NCI-H82 treated with DMSO at 0.1 percent for 48 hours (cell line): ENCODE results near the gene PCDHB8.
"Not testable (repeated sequence)": the region's sequence is repeated elsewhere in the genome, so short reads cannot be mapped to it uniquely, and the experiment has no call there.

Experiments used
- DNase-seq: peaks from one replicate; lab custom pipeline; 2025; ENCODE audit not compliant: unreplicated experiment; lab: John Stamatoyannopoulos, UW

PCDHB8 gene

GRCh38 chr5:141184117-141184855, 6.7 kb downstream of the PCDHB8 start:
- DNase-seq, result not testable (repeated sequence)

DNA sequence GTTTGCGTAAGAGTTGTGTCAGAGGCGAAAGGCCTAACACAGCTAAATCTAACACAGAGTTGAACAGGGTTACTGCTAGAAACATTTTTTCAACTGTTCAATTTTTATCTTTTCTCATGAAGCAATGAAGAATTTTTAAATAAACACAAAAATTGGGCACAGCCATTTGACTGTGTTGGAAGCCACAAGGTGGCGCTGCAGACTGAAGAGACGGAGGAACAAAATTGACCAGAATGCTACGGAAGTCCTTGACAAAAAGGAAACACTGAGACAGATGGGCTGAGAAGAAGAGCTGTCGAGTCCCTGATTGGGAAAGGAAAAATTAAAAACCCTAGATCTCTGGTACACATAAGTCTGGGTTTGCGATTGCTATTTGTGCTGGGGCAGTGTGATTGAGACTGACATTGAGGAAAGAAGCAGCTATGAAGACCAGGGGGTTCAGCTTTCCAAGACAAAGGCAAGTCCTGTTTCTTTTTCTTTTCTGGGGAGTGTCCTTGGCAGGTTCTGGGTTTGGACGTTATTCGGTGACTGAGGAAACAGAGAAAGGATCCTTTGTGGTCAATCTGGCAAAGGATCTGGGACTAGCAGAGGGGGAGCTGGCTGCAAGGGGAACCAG, 9.4 kb downstream of the PCDHB8 start, which contains the start of gene PCDHB9:
Gene PCDHB9 (plus strand): TSS at position 265 of the 616 bp plus-strand sequence. CDS start 158 bp downstream, at position 423.
- no peak for DNase-seq

GRCh38 chr5:141188682-141189081, 11.1 kb downstream of the PCDHB8 start:
- not testable (repeated sequence) for DNase-seq

GRCh38 chr5:141189131-141189530, 11.5 kb downstream of the PCDHB8 start:
- DNase-seq, result not testable (repeated sequence)

DNA sequence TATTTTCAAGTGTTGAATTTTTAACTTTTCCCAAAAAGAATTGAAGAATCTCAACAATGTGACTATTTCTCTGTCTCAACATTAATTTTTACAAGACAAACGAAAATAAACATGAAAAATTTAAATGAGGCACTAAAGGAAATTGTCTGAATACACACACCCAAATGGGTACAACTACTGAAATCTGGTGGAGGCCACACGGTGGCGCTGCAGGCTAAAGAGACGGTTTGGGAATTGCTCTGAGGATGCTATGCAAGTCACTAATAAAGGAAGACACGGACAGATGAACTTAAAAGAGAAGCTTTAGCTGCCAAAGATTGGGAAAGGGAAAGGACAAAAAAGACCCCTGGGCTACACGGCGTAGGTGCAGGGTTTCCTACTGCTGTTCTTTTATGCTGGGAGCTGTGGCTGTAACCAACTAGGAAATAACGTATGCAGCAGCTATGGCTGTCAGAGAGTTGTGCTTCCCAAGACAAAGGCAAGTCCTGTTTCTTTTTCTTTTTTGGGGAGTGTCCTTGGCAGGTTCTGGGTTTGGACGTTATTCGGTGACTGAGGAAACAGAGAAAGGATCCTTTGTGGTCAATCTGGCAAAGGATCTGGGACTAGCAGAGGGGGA, 14.6 kb downstream of the PCDHB8 start, which contains the start of gene PCDHB10:
Gene PCDHB10 (plus strand): TSS at position 244 of the 616 bp plus-strand sequence. CDS start 200 bp downstream, at position 444.
- no peak for DNase-seq

DNA sequence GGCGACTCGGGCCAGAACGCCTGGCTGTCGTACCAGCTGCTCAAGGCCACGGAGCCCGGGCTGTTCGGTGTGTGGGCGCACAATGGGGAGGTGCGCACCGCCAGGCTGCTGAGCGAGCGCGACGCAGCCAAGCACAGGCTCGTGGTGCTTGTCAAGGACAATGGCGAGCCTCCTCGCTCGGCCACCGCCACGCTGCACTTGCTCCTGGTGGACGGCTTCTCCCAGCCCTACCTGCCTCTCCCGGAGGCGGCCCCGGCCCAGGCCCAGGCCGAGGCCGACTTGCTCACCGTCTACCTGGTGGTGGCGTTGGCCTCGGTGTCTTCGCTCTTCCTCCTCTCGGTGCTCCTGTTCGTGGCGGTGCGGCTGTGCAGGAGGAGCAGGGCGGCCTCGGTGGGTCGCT, 16.7 kb downstream of the PCDHB8 start:
- not testable (repeated sequence) for DNase-seq

GRCh38 chr5:141196363-141196762, 18.8 kb downstream of the PCDHB8 start:
- DNase-seq, result no peak

DNA sequence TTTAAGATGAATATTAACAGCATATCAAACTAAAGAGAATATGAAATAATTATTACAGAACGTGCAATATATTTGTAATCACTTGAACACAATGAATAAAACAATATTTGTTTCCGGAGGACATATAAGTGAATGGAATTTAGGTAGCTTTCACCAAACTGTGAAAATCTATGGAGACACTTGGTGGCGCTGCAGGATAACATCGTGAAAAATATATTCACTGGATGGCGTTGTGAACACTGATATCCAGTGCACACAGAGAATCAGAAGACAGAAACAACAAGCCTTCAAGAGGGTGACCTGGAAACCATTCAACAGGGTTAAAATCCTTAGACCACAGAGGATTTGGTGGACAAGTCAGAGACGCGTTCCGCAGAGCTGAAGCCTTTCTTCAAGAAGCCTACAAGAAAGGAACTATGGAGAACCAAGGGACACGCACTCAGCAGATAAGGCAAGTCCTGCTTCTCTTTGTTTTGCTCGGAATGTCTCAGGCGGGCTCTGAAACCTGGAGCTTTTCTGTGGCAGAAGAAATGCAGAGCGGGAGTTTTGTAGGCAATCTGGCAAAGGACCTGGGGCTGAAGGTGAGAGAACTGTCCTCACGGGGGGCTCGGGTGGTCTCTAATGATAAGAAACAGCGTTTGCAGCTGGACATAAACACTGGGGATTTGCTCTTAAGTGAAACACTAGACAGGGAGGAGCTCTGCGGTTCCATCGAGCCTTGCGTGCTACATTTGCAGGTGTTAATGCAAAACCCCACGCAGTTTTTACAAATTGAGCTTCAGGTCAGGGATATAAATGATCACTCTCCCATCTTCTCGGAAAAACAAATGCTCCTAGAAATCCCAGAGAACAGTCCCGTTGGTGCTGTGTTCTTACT, 22.0 kb downstream of the PCDHB8 start, which contains the start of gene PCDHB11:
Gene PCDHB11 (plus strand): TSS at position 269 of the 877 bp plus-strand sequence. CDS start 148 bp downstream, at position 417.
- DNase-seq, result no peak

- DNase-seq, result not testable (repeated sequence)
Observed at GRCh38 chr5:141201126-141201525, 23.5 kb downstream of the PCDHB8 start.

DNA sequence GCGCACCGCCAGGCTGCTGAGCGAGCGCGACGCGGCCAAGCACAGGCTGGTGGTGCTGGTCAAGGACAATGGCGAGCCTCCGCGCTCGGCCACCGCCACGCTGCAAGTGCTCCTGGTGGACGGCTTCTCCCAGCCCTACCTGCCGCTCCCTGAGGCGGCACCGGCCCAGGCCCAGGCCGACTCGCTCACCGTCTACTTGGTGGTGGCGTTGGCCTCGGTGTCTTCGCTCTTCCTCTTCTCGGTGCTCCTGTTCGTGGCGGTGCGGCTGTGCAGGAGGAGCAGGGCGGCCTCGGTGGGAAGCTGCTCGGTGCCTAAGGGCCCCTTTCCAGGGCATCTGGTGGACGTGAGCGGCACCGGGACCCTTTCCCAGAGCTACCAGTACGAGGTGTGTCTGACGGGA, 24.1 kb downstream of the PCDHB8 start:
- DNase-seq, result not testable (repeated sequence)

GRCh38 chr5:141208478-141208877, 30.9 kb downstream of the PCDHB8 start, which contains the start of gene PCDHB12:
Gene PCDHB12, plus strand, starts transcription at chr5:141208719. Its CDS starts 189 bp downstream, at chr5:141208908.
- no peak for DNase-seq

GRCh38 chr5:141210281-141210680, 32.7 kb downstream of the PCDHB8 start:
- DNase-seq, result not testable (repeated sequence)

DNA sequence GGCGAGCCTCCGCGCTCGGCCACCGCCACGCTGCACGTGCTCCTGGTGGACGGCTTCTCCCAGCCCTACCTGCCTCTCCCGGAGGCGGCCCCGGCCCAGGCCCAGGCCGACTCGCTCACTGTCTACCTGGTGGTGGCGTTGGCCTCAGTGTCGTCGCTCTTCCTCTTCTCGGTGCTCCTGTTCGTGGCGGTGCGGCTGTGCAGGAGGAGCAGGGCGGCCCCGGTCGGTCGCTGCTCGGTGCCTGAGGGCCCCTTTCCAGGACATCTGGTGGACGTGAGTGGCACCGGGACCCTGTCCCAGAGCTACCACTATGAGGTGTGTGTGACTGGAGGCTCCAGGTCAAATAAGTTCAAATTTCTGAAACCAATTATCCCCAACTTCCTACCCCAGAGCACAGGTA, 33.3 kb downstream of the PCDHB8 start:
- DNase-seq, result not testable (repeated sequence)

DNA sequence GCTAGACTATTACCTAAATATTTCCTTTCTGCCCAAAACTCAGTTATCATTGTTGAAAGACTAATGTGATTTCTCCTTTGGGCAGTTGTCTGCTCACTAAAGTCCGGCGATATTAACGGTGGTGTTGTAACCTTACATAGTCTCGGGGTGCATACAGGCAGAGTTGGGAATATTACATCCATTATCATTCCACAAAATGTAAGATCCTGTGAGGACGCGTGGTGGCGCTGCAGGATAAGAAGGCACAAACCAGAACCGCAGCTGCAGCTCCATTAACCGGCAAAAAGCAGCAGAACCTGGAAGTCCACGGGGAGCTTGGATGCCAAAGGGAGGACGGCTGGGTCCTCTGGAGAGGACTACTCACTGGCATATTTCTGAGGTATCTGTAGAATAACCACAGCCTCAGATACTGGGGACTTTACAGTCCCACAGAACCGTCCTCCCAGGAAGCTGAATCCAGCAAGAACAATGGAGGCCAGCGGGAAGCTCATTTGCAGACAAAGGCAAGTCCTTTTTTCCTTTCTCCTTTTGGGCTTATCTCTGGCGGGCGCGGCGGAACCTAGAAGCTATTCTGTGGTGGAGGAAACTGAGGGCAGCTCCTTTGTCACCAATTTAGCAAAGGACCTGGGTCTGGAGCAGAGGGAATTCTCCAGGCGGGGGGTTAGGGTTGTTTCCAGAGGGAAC, 36.2 kb downstream of the PCDHB8 start, which contains the start of gene PCDHB13:
Gene PCDHB13 (plus strand): TSS at position 264 of the 684 bp plus-strand sequence. CDS start 205 bp downstream, at position 469.
- not testable (repeated sequence) for DNase-seq

- DNase-seq, result not testable (repeated sequence)
Observed at GRCh38 chr5:141214583-141214982, 37.0 kb downstream of the PCDHB8 start.

DNA sequence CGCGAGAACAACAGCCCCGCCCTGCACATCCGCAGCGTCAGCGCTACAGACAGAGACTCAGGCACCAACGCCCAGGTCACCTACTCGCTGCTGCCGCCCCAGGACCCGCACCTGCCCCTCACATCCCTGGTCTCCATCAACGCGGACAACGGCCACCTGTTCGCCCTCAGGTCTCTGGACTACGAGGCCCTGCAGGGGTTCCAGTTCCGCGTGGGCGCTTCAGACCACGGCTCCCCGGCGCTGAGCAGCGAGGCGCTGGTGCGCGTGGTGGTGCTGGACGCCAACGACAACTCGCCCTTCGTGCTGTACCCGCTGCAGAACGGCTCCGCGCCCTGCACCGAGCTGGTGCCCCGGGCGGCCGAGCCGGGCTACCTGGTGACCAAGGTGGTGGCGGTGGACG, 37.9 kb downstream of the PCDHB8 start:
- DNase-seq, result not testable (repeated sequence)

DNA sequence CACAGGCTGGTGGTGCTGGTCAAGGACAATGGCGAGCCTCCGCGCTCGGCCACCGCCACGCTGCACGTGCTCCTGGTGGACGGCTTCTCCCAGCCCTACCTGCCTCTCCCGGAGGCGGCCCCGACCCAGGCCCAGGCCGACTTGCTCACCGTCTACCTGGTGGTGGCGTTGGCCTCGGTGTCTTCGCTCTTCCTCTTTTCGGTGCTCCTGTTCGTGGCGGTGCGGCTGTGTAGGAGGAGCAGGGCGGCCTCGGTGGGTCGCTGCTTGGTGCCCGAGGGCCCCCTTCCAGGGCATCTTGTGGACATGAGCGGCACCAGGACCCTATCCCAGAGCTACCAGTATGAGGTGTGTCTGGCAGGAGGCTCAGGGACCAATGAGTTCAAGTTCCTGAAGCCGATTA, 38.4 kb downstream of the PCDHB8 start:
- not testable (repeated sequence) for DNase-seq

- no peak for DNase-seq
Observed at GRCh38 chr5:141223112-141223783, 45.7 kb downstream of the PCDHB8 start, which contains the start of gene PCDHB14. Gene PCDHB14, plus strand, starts transcription at chr5:141223343. Its CDS starts 163 bp downstream, at chr5:141223506.

- DNase-seq, result not testable (repeated sequence)
Observed at GRCh38 chr5:141224844-141225243, 47.3 kb downstream of the PCDHB8 start.
